A673 (cell line): ENCODE results near the gene QKI. TPM values are rescaled to one million over a fixed set of nuclear protein-coding genes. Genes with fewer than 3 reads are reported as not detected.
"Not testable (repeated sequence)": the region's sequence is repeated elsewhere in the genome, so short reads cannot be mapped to it uniquely, and the experiment has no call there.

Source experiments
- BruUV-seq: library from RNA; stranded (reverse); fragments of 400-500 nt; replicated peaks from 2 replicates; lab custom pipeline; 2021; lab: Mats Ljungman, UMichigan
- CTCF ChIA-PET: fragments of 300-600 bp; sonication (Branson Sonifier 250); formaldehyde crosslinking; loops from one replicate; lab custom pipeline; 2022; ENCODE audit warnings: antibody characterized with exemption; lab: Charles Lee
- POLR2A ChIA-PET: fragments of 300-600 bp; sonication (Branson Sonifier 250); formaldehyde crosslinking; loops from one replicate; lab custom pipeline; 2022; ENCODE audit warnings: antibody characterized with exemption; ENCODE audit not compliant: low non-redundant PET; lab: Charles Lee
- DNase-seq: peaks from one replicate; pipeline ENCODE4 v3.0.0-alpha.2; 2015; ENCODE audit warnings: low spot score
- H3K27ac ChIP-seq: fragments of 200-600 bp; sonication (generic); 2 replicates; pipeline ENCODE4 v1.5.1; 2016; ENCODE audit warnings: mixed run types, low read depth, mild to moderate bottlenecking, mixed read lengths, antibody characterized with exemption, low read length; ENCODE audit not compliant: poor library complexity, severe bottlenecking
- H3K27me3 ChIP-seq: fragments of 200-600 bp; sonication (generic); replicated peaks from 2 replicates; pipeline ENCODE4 v1.6.1; 2017; ENCODE audit warnings: mixed run types, low read depth, mild to moderate bottlenecking, mixed read lengths, antibody characterized with exemption, low read length; ENCODE audit not compliant: insufficient read depth, poor library complexity
- H3K36me3 ChIP-seq: fragments of 200-600 bp; sonication (generic); 2 replicates; pipeline ENCODE4 v1.6.1; 2016; ENCODE audit warnings: mixed run types, mild to moderate bottlenecking, mixed read lengths, antibody characterized with exemption, low read length; ENCODE audit not compliant: insufficient read depth, poor library complexity, severe bottlenecking
- H3K4me1 ChIP-seq: fragments of 200-600 bp; sonication (generic); 2 replicates; pipeline ENCODE4 v1.6.1; 2017; ENCODE audit warnings: mixed run types, mild to moderate bottlenecking, mixed read lengths, antibody characterized with exemption, low read length; ENCODE audit not compliant: insufficient read depth, poor library complexity, severe bottlenecking
- H3K4me3 ChIP-seq: fragments of 200-600 bp; sonication (generic); 2 replicates; pipeline ENCODE4 v1.5.1; 2016; ENCODE audit warnings: low read depth, mixed run types, mild to moderate bottlenecking, mixed read lengths, low read length; ENCODE audit not compliant: poor library complexity, severe bottlenecking
- H3K9me3 ChIP-seq: fragments of 200-600 bp; sonication (generic); 2 replicates; pipeline ENCODE4 v1.6.1; 2016; ENCODE audit warnings: mixed run types, low read depth, mild to moderate bottlenecking, mixed read lengths, antibody characterized with exemption, low read length; ENCODE audit not compliant: poor library complexity, severe bottlenecking
- CTCF ChIP-seq: fragments of 300-800, 200-600 bp; sonication (generic); conservative IDR thresholded peaks from 2 replicates; pipeline ENCODE4 v1.5.1; 2017; ENCODE audit warnings: low read depth, mild to moderate bottlenecking, antibody characterized with exemption, low read length, moderate library complexity, mixed read lengths
- EZH2 ChIP-seq: fragments of 200-600 bp; sonication (generic); IDR thresholded peaks from 2 replicates; pipeline ENCODE4 v1.6.1; 2017; ENCODE audit warnings: borderline replicate concordance, low read depth, mild to moderate bottlenecking, mixed read lengths, antibody characterized with exemption, low read length; ENCODE audit not compliant: poor library complexity, severe bottlenecking
- intact Hi-C: fragments of 100-400 bp; cut with micrococcal nuclease; formaldehyde crosslinking; loops from one replicate; pipeline ENCODE4 v1.10.0; 2022; ENCODE audit not compliant: unreplicated experiment
- total RNA-seq: library from RNA; stranded (reverse); gene quantifications from 2 replicates; pipeline ENCODE4 v1.2.3, GENCODE V29; 2021

Gene QKI
- total RNA-seq, 1 experiment from 2014 or later = 128 TPM

GRCh38 chr6:163469459-163469985 lies 55.0 kb downstream of the QKI start:
- no peak for DNase-seq
- Histone ChIP-seq H3K4me1 (peaks cover 7% of the 10 kb centered on the region), H3K4me3 (no peak overlapping the region), H3K27ac (no peak overlapping the region), H3K9me3 (peaks cover 16% of the 10 kb centered on the region), H3K27me3 (no peaks in the 10 kb centered on the region), H3K36me3 (peaks cover 9% of the 10 kb centered on the region)
- ChIA-PET POLR2A (no interaction called here), CTCF (no interaction called here)
- TF ChIP-seq EZH2 (no peak), CTCF (no peak)
- no TSS peak for BruUV-seq
- intact Hi-C loops = no loop called here

DNA sequence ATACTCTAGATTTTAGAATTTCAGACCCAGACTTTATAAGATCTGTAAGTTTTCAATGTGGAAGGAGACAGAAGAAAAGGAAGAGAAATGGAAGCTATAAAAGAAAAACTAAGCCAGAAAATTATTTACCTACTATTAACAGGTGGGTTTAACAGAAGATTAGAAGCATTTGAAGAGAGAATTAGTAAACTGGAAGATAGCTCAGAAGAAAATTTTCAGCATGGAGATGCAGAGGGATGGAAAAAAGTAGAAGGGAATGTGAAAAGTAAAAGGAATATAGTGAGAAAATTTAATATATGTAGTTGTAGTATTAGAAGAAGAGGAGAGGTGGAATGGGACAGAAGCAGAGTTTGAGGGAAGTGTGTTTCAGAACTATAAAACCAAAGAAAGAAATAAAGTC lies 56.1 kb downstream of the QKI start:
- Histone ChIP-seq H3K27me3 (no peaks in the 10 kb centered on the region), H3K9me3 (peaks cover 16% of the 10 kb centered on the region), H3K4me1 (peaks cover 7% of the 10 kb centered on the region), H3K36me3 (peaks cover 9% of the 10 kb centered on the region), H3K27ac (no peak overlapping the region), H3K4me3 (no peak overlapping the region)
- intact Hi-C loops = no loop called here
- no peak for TF ChIP-seq EZH2
- no peak for TF ChIP-seq CTCF
- BruUV-seq = no TSS peak
- POLR2A ChIA-PET = no interaction called here
- no peak for DNase-seq
- CTCF ChIA-PET = no interaction called here

DNA sequence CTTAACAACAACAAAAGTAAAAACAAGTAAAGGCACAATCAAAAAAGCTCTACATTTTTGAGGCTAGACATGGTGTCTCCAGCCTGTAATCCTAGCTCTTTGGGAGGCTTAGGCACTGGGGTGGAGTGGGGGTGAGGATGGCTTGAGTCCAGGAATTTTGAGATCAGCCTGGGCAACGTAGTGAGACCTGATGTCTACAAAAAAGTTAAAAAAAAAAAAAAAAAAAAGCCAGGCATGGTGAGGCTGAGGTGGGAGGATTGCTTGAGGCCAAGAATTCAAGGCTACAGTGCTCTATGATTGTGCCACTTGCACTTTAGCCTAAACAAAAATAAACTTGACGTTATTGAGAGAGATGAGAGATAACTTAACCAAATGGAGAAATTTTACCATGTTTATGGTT lies 60.1 kb downstream of the QKI start:
- Histone ChIP-seq H3K27me3 (no peaks in the 10 kb centered on the region), H3K4me1 (no peaks in the 10 kb centered on the region), H3K27ac (no peak overlapping the region), H3K36me3 (peaks cover 14% of the 10 kb centered on the region), H3K9me3 (peaks cover 16% of the 10 kb centered on the region), H3K4me3 (no peak overlapping the region)
- DNase-seq = no peak
- no peak for TF ChIP-seq EZH2
- no peak for TF ChIP-seq CTCF
- ChIA-PET POLR2A (no interaction called here), CTCF (no interaction called here)
- intact Hi-C loops = no loop called here
- no TSS peak for BruUV-seq

- H3K4me3 ChIP-seq, H3K27me3 ChIP-seq, DNase-seq, H3K27ac ChIP-seq, POLR2A ChIA-PET, CTCF ChIA-PET, intact Hi-C loops, H3K36me3 ChIP-seq, H3K4me1 ChIP-seq, BruUV-seq, H3K9me3 ChIP-seq: not testable (repeated sequence)
These were observed 62.4 kb downstream of the QKI start for GRCh38 chr6:163476946-163477345.
